GM12875 (cell line): Measurements from ENCODE around the gene BCL6B.

Experiments used
- H3K4me3 ChIP-seq: one replicate; pipeline ENCODE4 v1.5.1; 2011; ENCODE audit warnings: low read depth, low read length, control low read depth
- CTCF ChIP-seq: IDR thresholded peaks from 2 replicates; pipeline ENCODE4 v1.5.1; 2011; ENCODE audit warnings: low read depth, mild to moderate bottlenecking, control low read depth, inconsistent platforms, low read length, moderate library complexity, borderline replicate concordance; ENCODE audit not compliant: insufficient read depth

BCL6B gene

GRCh38 chr17:7056386-7056785, 33.5 kb downstream of the BCL6B start:
- no peak overlapping the region for H3K4me3 ChIP-seq
- TF ChIP-seq CTCF = no peak

GRCh38 chr17:7058831-7059447, 36.1 kb downstream of the BCL6B start:
- H3K4me3 ChIP-seq = no peak overlapping the region
- TF ChIP-seq CTCF = no peak

GRCh38 chr17:7060165-7060891, 37.5 kb downstream of the BCL6B start:
- TF ChIP-seq CTCF = no peak

GRCh38 chr17:7063518-7064094, 40.8 kb downstream of the BCL6B start:
- no peak for TF ChIP-seq CTCF

More at GRCh38 chr17:7060165-7060891, 37.5 kb downstream of the BCL6B start:
- no peak overlapping the region for H3K4me3 ChIP-seq

GRCh38 chr17:7064261-7064660, 41.4 kb downstream of the BCL6B start:
- TF ChIP-seq CTCF = no peak
- H3K4me3 ChIP-seq = no peak overlapping the region

More at GRCh38 chr17:7063518-7064094, 40.8 kb downstream of the BCL6B start:
- H3K4me3 ChIP-seq = no peak overlapping the region

GRCh38 chr17:7067198-7067597, 44.3 kb downstream of the BCL6B start:
- no peak for TF ChIP-seq CTCF
- no peak overlapping the region for H3K4me3 ChIP-seq
